Uterus (tissue), 4 donors: ENCODE measurements around the gene EWSR1. TPM values are rescaled to one million over a fixed set of nuclear protein-coding genes. Genes with fewer than 3 reads are reported as not detected.

Experiments used
- DNase-seq, 2 donors: peaks; one replicate each; pipeline ENCODE4 v3.0.0-alpha.2; 2019 to 2020
- H3K27ac ChIP-seq, 2 donors: fragments of 200-600 bp; sonication (generic); 1 replicate in 1 of 2; 2 replicates in 1 of 2; pipeline ENCODE4 v1.5.1; 2016 to 2018
- H3K27me3 ChIP-seq, 2 donors: fragments of 200-600 bp; sonication (generic); one replicate each; pipeline ENCODE4 v1.5.1; 2018 to 2019; ENCODE audit warnings: control low read depth in 1 of 2
- H3K36me3 ChIP-seq, 2 donors: fragments of 200-600 bp; sonication (generic); one replicate each; pipeline ENCODE4 v1.5.1; 2019; ENCODE audit warnings: control low read depth in 1 of 2
- H3K4me1 ChIP-seq, 2 donors: fragments of 200-600 bp; sonication (generic); one replicate each; pipeline ENCODE4 v1.5.1; 2018 to 2019; ENCODE audit warnings: control low read depth in 1 of 2
- H3K4me3 ChIP-seq, 2 donors: fragments of 200-600 bp; sonication (generic); 1 replicate in 1 of 2; 2 replicates in 1 of 2; pipeline ENCODE4 v1.5.1; 2018 to 2019; ENCODE audit warnings: mild to moderate bottlenecking in 1 of 2
- H3K9me3 ChIP-seq, 2 donors: fragments of 200-600 bp; sonication (generic); one replicate each; pipeline ENCODE4 v1.5.1; 2019; ENCODE audit warnings: control low read depth in 1 of 2
- POLR2A ChIP-seq, 2 donors: fragments of 450-650 bp; IDR thresholded peaks; one replicate each; pipeline ENCODE4 v1.6.1; 2016; ENCODE audit warnings: antibody characterized with exemption in 2 of 2, mild to moderate bottlenecking in 1 of 2, moderate library complexity in 1 of 2
- intact Hi-C: fragments of 100-400 bp; cut with DNase I; formaldehyde crosslinking; loops from one replicate; pipeline ENCODE4 v1.15.1; 2023; ENCODE audit warnings: low total_unique reads
- total RNA-seq, 4 donors: library from RNA; depleted of rRNA in 3 of 4; stranded (reverse); fragments of >200 nt in 3 of 4; gene quantifications; one replicate each; pipeline versions ENCODE4 v1.1.0 to v1.2.4, GENCODE V29; 2014 to 2023
- TF ChIP-seq, protein P1 (sequence below), 4 experiments: fragments of 200-600 bp in 2 of 4; fragments of 450-650 bp in 2 of 4; sonication (generic) in 2 of 4; IDR thresholded peaks; one replicate each; pipeline ENCODE4 v1.5.1; 2016 to 2019; ENCODE audit warnings: antibody characterized with exemption in 4 of 4, mild to moderate bottlenecking in 2 of 4, moderate library complexity in 1 of 4
- donor health status: DM: yes; HTN: yes; CAD: no.

EWSR1 gene
- total RNA-seq, 4 donors from 2014 or later: 120 to 221 (median 137) TPM

GRCh38 chr22:29332886-29333496, 64.9 kb downstream of the EWSR1 start:
- no peak for TF ChIP-seq POLR2A (IDR thresholded peaks at IDR 0.05)
- TF ChIP-seq, protein P1, sequence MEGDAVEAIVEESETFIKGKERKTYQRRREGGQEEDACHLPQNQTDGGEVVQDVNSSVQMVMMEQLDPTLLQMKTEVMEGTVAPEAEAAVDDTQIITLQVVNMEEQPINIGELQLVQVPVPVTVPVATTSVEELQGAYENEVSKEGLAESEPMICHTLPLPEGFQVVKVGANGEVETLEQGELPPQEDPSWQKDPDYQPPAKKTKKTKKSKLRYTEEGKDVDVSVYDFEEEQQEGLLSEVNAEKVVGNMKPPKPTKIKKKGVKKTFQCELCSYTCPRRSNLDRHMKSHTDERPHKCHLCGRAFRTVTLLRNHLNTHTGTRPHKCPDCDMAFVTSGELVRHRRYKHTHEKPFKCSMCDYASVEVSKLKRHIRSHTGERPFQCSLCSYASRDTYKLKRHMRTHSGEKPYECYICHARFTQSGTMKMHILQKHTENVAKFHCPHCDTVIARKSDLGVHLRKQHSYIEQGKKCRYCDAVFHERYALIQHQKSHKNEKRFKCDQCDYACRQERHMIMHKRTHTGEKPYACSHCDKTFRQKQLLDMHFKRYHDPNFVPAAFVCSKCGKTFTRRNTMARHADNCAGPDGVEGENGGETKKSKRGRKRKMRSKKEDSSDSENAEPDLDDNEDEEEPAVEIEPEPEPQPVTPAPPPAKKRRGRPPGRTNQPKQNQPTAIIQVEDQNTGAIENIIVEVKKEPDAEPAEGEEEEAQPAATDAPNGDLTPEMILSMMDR (IDR thresholded peaks at IDR 0.05): no peak
- Histone ChIP-seq H3K27me3 (no peaks in the 10 kb centered on the region), H3K4me3 (no peak overlapping the region), H3K27ac (no peak overlapping the region), H3K4me1 (no peaks in the 10 kb centered on the region), H3K9me3 (no peaks in the 10 kb centered on the region), H3K36me3 (no peaks in the 10 kb centered on the region)
- intact Hi-C loops: no loop called here
- DNase-seq: no peak

DNA sequence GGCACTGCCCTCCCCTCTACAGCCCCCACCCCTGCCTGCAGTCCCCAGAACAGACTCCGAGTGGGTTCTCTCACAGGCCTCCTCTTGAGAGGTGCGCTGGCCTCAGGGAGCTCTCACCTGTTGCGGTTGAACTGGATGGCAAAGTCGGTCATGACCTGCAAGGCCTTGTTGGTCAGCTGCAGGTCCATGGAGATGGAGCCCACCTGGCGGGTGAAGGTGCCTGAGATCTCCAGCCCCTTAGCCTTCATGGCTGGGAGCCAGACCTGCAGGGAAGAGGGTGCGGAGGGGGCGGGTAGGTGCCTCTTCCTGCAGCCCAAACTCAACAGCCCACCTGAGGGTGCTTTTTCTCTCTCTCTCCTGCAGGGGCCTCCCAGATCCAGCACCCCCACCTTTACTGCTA, 66.1 kb downstream of the EWSR1 start:
- H3K4me1 ChIP-seq: no peaks in the 10 kb centered on the region
- no peak for TF ChIP-seq POLR2A (IDR thresholded peaks at IDR 0.05)
- TF ChIP-seq, protein P1 (IDR thresholded peaks at IDR 0.05): no peak
- no peak for DNase-seq
- H3K27me3 ChIP-seq: no peaks in the 10 kb centered on the region
- intact Hi-C loops: no loop called here
- no peaks in the 10 kb centered on the region for H3K9me3 ChIP-seq
- H3K36me3 ChIP-seq: no peaks in the 10 kb centered on the region
- no peak overlapping the region for H3K4me3 ChIP-seq
- no peak overlapping the region for H3K27ac ChIP-seq

DNA sequence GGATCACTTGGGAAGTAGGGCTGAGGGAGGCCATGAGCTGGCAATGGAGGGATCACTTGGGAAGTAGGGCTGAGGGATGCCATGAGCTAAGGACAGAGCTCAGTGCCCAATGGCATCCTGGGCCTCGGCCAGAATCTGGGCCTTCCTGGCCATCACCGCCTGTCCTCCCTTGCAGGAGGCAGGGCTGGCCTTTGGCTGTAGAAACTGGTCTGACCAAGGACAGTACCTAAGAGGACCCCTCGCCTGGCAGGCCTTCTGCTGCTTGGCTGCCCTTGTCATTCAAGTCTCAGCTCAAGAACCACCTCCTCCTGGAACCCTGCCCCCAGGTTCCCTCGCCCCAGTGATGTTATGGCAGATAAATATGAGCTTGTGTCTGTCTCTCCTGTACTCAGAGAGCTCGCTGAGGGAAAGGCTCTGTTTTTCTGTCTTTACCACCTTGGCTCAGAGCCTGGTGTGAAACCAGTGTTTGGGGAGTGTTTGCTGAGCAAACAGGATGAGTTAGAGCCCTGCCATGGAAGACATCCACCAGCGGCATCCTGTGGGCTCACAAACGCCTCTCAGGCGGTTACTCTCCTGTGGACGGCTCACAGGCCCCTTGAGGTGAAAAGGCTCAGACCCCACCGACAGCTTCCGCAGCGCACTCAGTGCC, 66.8 kb downstream of the EWSR1 start:
- TF ChIP-seq POLR2A (IDR thresholded peaks at IDR 0.05): no peak
- TF ChIP-seq, protein P1 (IDR thresholded peaks at IDR 0.05): no peak
- no peaks in the 10 kb centered on the region for H3K27me3 ChIP-seq
- H3K4me1 ChIP-seq: no peaks in the 10 kb centered on the region
- no peak for DNase-seq
- no peak overlapping the region for H3K27ac ChIP-seq
- H3K9me3 ChIP-seq: no peaks in the 10 kb centered on the region
- H3K4me3 ChIP-seq: no peak overlapping the region
- intact Hi-C loops: no loop called here
- no peaks in the 10 kb centered on the region for H3K36me3 ChIP-seq

GRCh38 chr22:29335656-29336055, 67.6 kb downstream of the EWSR1 start:
- DNase-seq: no peak
- intact Hi-C loops: no loop called here
- Histone ChIP-seq H3K4me1 (no peaks in the 10 kb centered on the region), H3K27me3 (no peaks in the 10 kb centered on the region), H3K4me3 (no peak overlapping the region), H3K27ac (no peak overlapping the region), H3K36me3 (no peaks in the 10 kb centered on the region), H3K9me3 (no peaks in the 10 kb centered on the region)
- TF ChIP-seq, protein P1 (IDR thresholded peaks at IDR 0.05): no peak
- no peak for TF ChIP-seq POLR2A (IDR thresholded peaks at IDR 0.05)

- DNase-seq: no peak
- H3K4me3 ChIP-seq: no peak overlapping the region
These were observed 68.9 kb downstream of the EWSR1 start for GRCh38 chr22:29336751-29337490.

More at GRCh38 chr22:29336751-29337490, 68.9 kb downstream of the EWSR1 start:
- no peak for TF ChIP-seq POLR2A (IDR thresholded peaks at IDR 0.05)
- TF ChIP-seq, protein P1 (IDR thresholded peaks at IDR 0.05): no peak
- Histone ChIP-seq H3K27me3 (no peaks in the 10 kb centered on the region), H3K27ac (no peak overlapping the region), H3K4me1 (no peaks in the 10 kb centered on the region), H3K9me3 (no peaks in the 10 kb centered on the region), H3K36me3 (no peaks in the 10 kb centered on the region)
- intact Hi-C loops: no loop called here
